ENCODE results near the gene TCFL5. TPM values are rescaled to one million over a fixed set of nuclear protein-coding genes. Genes with fewer than 3 reads are reported as not detected.
"Not testable (repeated sequence)": the region's sequence is repeated elsewhere in the genome, so short reads cannot be mapped to it uniquely, and the experiment has no call there.

The TCFL5 gene
- total RNA-seq, 1 donor from 2014 or later, result 8.2 TPM

DNA sequence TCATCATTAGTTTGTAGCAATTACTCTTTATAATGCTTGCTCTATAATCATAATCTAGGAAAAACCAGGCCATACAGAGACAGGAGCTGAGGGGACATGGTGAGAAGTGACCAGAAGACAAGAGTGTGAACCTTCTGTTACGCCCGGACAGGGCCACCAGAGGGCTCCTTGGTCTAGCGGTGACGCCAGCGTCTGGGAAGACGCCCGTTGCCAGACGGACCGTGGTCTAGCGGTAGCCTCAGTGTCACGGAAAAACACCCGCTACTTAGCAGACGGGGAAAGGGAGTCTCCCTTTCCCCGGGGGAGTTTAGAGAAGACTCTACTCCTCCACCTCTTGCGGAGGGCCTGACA lies 12.0 kb upstream of the TCFL5 start:
- peaks cover 22% of the 10 kb centered on the region for H3K4me1 ChIP-seq
- H3K27me3 ChIP-seq (ENCODE audit: low read depth); H3K27ac ChIP-seq; ATAC-seq; H3K9me3 ChIP-seq; H3K36me3 ChIP-seq; H3K4me3 ChIP-seq; intact Hi-C loops (cut with DNase I): not testable (repeated sequence)
- peak; percentile 72 for DNase-seq
- peak; percentile 49 for TF ChIP-seq CTCF (IDR thresholded peaks at IDR 0.05)

DNA sequence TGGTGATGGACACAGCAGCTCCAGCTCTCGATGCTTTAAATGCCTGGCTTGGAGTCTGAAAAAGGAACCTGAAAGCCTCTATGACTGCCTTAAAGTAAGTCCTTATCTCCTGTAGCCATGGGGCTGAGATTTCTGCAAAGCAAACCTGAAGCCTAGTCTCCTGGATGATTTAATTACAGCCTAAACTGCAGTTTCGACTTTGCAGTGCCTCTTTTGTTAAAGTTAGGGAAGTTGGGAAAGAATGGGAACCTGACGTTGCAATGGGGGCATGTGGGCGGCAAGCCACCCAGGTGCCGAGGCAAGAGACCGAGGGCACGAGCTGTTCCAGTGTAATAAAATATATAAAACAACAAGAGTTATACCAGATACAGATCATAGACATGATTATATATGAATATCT lies 11.7 kb upstream of the TCFL5 start:
- intact Hi-C loops (cut with DNase I), result no loop called here
- Histone ChIP-seq H3K36me3 (no peaks in the 10 kb centered on the region), H3K27me3 (ENCODE audit: low read depth) (no peaks in the 10 kb centered on the region), H3K4me3 (no peak overlapping the region), H3K4me1 (peaks cover 22% of the 10 kb centered on the region), H3K9me3 (no peaks in the 10 kb centered on the region), H3K27ac (no peak overlapping the region)
- no peak for TF ChIP-seq CTCF (IDR thresholded peaks at IDR 0.05)
- ATAC-seq (no peak), DNase-seq (no peak)

DNA sequence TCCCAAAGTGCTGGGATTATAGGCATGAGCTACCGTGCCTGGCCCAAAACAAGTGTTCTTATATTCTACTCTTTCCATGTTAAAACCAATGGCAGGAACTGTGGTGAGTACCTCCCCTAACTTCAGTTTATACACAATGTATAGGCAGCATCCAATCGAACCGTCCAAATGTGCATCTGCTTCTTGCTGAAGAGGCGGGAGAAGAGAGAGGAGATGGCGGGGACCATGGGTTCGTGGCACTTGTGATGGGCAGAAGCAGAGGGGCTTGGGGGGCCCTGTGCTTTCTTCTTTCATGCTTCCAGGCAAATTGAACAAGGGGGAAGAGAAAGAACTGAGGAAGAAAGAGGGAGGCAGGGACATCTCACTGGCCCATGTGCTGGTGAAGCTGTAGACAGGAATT lies 11.2 kb upstream of the TCFL5 start:
- Histone ChIP-seq H3K36me3 (no peaks in the 10 kb centered on the region), H3K27ac (no peak overlapping the region), H3K9me3 (no peaks in the 10 kb centered on the region), H3K4me1 (peaks cover 22% of the 10 kb centered on the region), H3K27me3 (ENCODE audit: low read depth) (no peaks in the 10 kb centered on the region), H3K4me3 (no peak overlapping the region)
- TF ChIP-seq CTCF (IDR thresholded peaks at IDR 0.05), result no peak
- DNase-seq (no peak), ATAC-seq (no peak)
- intact Hi-C loops (cut with DNase I), result no loop called here

DNA sequence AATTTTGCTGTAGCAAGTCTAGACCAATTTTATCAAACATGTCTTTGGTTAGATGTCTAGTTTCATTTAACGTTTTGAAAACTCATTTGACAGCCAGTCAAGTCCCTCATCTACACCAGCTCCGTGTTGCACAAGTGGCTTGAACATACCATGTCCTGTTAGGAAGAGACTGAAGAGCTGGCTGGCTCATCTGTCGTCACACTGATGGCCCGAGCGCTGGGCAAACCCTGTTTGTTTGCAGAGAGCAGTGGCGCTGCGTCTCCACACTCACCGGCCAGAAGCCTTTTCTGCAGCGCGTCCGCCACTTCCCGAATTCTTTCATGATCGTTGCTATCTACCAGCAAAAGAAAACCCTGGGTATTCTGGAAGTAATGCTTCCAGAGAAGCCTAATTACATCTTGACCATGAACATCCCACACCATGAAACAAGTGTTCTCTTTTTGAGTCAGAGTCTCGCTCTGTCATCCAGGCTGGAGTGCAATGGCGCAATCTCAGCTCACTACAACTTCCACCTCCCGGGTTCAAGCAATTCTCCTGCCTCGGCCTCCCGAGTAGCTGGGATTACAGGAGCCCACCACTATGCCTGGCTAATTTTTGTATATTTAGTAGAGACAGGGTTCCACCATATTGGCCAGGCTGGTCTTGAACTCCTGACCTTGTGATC lies 10.7 kb upstream of the TCFL5 start:
- no peak for TF ChIP-seq CTCF (IDR thresholded peaks at IDR 0.05)
- Histone ChIP-seq H3K4me3 (no peak overlapping the region), H3K27ac (no peak overlapping the region), H3K36me3 (no peaks in the 10 kb centered on the region), H3K9me3 (no peaks in the 10 kb centered on the region), H3K27me3 (ENCODE audit: low read depth) (no peaks in the 10 kb centered on the region), H3K4me1 (peaks cover 18% of the 10 kb centered on the region)
- intact Hi-C loops (cut with DNase I), result no loop called here
- no peak for ATAC-seq
- no peak for DNase-seq

GRCh38 chr20:62864207-62864606 lies 2.6 kb upstream of the TCFL5 start:
- Histone ChIP-seq H3K36me3 (no peaks in the 10 kb centered on the region), H3K4me3 (no peak overlapping the region), H3K27ac (no peak overlapping the region), H3K27me3 (ENCODE audit: low read depth) (no peaks in the 10 kb centered on the region), H3K9me3 (no peaks in the 10 kb centered on the region), H3K4me1 (peaks cover 14% of the 10 kb centered on the region)
- no peak for DNase-seq
- ATAC-seq, result no peak
- intact Hi-C loops (cut with DNase I), result no loop called here
- TF ChIP-seq CTCF (IDR thresholded peaks at IDR 0.05), result no peak
